Measurements from ENCODE around the gene SPPL2A. TPM values are rescaled to one million over a fixed set of nuclear protein-coding genes. Genes with fewer than 3 reads are reported as not detected.
"Not testable (repeated sequence)": the region's sequence is repeated elsewhere in the genome, so short reads cannot be mapped to it uniquely, and the experiment has no call there.

SPPL2A gene, protein sequence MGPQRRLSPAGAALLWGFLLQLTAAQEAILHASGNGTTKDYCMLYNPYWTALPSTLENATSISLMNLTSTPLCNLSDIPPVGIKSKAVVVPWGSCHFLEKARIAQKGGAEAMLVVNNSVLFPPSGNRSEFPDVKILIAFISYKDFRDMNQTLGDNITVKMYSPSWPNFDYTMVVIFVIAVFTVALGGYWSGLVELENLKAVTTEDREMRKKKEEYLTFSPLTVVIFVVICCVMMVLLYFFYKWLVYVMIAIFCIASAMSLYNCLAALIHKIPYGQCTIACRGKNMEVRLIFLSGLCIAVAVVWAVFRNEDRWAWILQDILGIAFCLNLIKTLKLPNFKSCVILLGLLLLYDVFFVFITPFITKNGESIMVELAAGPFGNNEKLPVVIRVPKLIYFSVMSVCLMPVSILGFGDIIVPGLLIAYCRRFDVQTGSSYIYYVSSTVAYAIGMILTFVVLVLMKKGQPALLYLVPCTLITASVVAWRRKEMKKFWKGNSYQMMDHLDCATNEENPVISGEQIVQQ
- 100 to 1,000 TPM; 108 to 132 (median 108) TPM for polyA plus RNA-seq (ENCODE audit: insufficient read length in 3 of 3)

DNA sequence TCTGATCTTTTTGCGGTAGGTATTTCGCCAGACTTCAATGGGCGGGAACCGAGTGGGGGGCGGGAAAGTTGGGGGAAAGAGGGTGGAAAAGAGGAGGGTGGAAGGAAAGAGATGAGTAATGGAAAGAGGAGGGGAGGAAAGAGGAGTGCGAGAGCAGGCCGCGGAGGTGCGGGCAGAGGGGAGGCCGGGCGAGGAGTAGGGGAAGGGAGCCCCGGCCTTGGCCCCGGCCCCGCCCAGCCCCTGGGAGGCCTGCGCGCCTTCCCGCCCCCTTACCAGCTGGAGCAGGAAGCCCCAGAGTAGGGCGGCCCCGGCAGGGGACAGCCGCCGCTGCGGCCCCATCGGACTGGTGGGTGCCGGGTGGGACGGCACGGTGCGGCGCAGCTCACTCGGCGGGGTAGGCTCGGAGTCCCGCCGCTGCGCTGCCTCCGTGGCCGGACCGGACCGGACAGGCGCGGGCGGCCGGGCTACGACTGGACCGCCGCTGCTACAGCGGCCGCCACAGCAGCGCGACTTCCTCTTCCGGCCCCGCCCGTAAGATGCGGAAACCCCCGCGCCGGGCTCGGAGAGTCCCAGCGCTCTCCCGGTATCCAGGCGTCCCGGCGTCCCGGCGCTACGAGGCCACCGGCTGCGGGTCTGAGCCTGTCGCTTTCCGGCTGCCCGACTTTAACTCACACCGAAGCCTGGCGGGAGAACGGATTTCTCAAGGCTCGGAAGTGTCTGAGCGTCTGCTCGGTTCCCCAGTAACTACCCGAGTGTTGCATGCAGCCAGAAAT is at the start of gene SPPL2A:
Gene SPPL2A (minus strand): TSS at position 512 of the 773 bp plus-strand sequence. CDS start 173 bp downstream, at position 339.
- peak; percentile 25 to 56 (median 47) for DNase-seq (ENCODE audit: low read depth in 3 of 3, low spot score in 2 of 3)

GRCh38 chr15:50814634-50815033 is 49.1 kb upstream of the SPPL2A start:
- DNase-seq (ENCODE audit: low read depth in 3 of 3, low spot score in 2 of 3): no peak

GRCh38 chr15:50813865-50814264 is 48.4 kb upstream of the SPPL2A start:
- DNase-seq (ENCODE audit: low read depth in 3 of 3, low spot score in 2 of 3): no peak

GRCh38 chr15:50813089-50813488 is 47.6 kb upstream of the SPPL2A start:
- no peak for DNase-seq (ENCODE audit: low read depth in 3 of 3, low spot score in 2 of 3)

DNA sequence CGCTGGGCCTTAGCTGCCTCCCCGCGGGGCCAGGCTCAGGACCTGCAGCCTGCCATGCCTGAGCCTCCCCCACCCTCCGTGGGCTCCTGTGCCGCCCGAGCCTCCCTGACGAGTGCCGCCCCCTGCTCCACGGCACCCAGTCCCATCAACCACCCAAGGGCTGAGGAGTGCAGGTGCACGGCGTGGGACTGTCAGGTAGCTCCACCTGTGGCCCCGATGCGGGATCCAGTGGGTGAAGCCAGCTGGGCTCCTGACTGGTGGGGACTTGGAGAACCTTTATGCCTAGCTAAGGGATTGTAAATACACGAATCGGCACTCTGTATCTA is 46.6 kb upstream of the SPPL2A start:
- not testable (repeated sequence) for DNase-seq (ENCODE audit: low read depth in 3 of 3, low spot score in 2 of 3)

GRCh38 chr15:50811461-50812180 is 46.1 kb upstream of the SPPL2A start:
- DNase-seq (ENCODE audit: low read depth in 3 of 3, low spot score in 2 of 3): not testable (repeated sequence)

DNA sequence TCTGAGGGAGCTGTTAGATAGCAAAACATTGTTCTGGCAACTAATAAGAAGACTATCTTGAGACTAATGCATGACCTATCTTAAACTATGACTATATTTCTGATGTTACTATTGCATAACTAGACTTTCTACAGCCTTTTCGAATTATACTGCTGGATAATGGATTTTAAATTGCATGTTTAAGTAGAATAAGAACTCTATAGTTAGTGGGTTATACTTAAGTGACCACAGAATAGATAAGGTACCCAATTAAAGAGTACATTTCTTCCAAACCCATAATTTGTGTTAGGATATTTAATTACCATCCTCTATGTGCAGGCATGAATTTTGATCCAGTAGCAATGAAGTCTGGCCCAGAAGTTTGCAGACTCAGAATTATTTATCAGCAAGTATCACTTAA is 44.6 kb upstream of the SPPL2A start:
- no peak for DNase-seq (ENCODE audit: low read depth in 3 of 3, low spot score in 2 of 3)

GRCh38 chr15:50808728-50809127 is 43.2 kb upstream of the SPPL2A start:
- no peak for DNase-seq (ENCODE audit: low read depth in 3 of 3, low spot score in 2 of 3)

DNA sequence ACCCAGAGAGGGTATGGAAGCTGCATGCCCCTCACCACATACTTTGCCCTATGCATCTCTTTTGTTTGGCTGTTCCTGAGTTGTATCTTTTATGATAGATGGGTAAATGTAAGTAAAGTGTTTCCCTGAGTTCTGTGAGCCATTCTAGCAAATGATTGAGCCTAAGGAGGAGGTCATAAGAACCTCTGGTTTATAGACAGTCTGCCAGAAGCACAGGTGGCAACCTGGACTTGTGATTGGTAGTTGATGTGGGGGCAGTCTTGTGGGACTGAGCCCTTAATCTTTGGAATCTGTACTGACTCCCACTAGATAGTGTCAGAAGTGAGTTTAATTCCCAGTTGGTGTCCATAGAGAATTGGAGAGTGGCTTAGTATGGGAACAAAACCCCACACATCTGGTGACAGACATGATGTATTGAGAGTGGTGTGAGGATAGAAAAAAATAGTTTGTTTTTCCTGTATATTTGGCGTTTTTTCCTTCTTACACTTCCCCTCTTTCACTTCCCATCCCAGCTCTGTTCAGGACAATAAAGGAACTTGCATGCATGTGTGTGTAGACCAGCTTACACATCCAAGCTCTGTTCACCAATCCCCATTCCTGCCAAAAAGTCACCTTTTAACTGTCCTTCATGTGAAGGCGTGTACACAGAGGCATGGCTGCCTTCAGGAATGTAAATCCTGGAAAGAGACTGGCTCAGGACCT is 38.1 kb upstream of the SPPL2A start:
- no peak for DNase-seq (ENCODE audit: low read depth in 3 of 3, low spot score in 2 of 3)

- DNase-seq (ENCODE audit: low read depth in 3 of 3, low spot score in 2 of 3): no peak
Measured at GRCh38 chr15:50800715-50801114, 35.2 kb upstream of the SPPL2A start.

GRCh38 chr15:50798684-50799083 is 33.2 kb upstream of the SPPL2A start:
- no peak for DNase-seq (ENCODE audit: low read depth in 3 of 3, low spot score in 2 of 3)

GRCh38 chr15:50797926-50798325 is 32.4 kb upstream of the SPPL2A start:
- peak in 2 of 3 donors; percentile 21 to 32 for DNase-seq (ENCODE audit: low read depth in 3 of 3, low spot score in 2 of 3)

GRCh38 chr15:50791486-50791885 is 26.0 kb upstream of the SPPL2A start:
- DNase-seq (ENCODE audit: low read depth in 3 of 3, low spot score in 2 of 3): no peak

GRCh38 chr15:50790778-50791453 is 25.4 kb upstream of the SPPL2A start:
- no peak for DNase-seq (ENCODE audit: low read depth in 3 of 3, low spot score in 2 of 3)

GRCh38 chr15:50786871-50787270 is 21.4 kb upstream of the SPPL2A start:
- DNase-seq (ENCODE audit: low read depth in 3 of 3, low spot score in 2 of 3): no peak

DNA sequence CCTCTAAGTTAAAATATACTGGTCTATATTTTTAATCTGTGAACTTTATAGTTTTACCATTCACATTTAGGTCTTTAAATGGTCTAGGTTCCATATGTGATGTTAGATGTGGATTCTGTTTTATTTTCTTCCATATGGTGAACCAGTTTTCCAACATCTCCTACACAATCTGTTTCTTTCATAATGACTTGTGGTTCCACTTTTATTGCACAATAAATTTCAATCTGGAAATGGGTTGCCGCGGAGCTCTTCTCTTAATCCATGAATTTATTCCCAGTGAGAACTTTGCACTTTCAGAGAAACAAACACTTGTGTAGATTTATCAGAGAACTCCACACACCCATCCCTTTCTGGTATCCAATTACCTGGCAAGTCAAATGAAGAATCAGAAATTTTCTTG is 20.9 kb upstream of the SPPL2A start:
- no peak for DNase-seq (ENCODE audit: low read depth in 3 of 3, low spot score in 2 of 3)

GRCh38 chr15:50783895-50784294 is 18.4 kb upstream of the SPPL2A start:
- DNase-seq (ENCODE audit: low read depth in 3 of 3, low spot score in 2 of 3): no peak

DNA sequence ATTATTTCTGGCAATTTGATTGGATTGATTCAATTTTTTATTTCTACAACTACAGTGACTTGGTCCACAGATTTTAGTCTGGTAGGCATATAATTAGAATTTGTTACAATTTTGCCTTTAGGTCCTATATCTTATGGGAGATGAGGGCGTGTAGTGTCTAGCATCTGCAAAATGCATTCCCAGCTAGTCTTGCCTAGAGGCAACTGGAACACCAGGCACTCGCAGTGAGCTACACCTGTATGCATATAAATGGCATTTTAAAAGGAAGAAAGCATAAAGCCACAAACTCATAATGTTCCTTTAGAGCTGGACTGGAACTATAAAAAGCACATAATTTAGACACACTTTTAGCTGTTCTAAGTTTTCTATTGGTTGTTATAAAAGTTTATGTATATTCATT is 17.9 kb upstream of the SPPL2A start:
- DNase-seq (ENCODE audit: low read depth in 3 of 3, low spot score in 2 of 3): no peak

- DNase-seq (ENCODE audit: low read depth in 3 of 3, low spot score in 2 of 3): no peak
Measured at GRCh38 chr15:50778086-50778485, 12.6 kb upstream of the SPPL2A start.

DNA sequence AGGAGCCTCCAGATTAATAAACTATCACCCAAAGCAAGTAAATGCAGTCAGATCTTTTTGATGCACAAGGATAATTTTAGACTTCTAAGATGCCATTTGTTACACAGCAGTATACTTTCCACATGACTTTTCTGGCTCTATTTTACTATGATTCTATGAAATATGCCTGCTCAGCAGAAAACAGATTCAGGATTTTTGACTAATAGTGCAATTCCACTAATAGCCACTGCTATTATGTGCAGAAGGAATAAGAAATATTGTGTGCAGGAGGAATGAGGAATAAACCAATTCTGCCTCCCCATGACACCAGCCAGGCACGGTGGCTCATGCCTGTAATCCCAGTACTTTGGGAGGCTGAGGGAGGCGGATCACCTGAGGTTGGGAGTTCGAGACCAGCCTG is 11.5 kb upstream of the SPPL2A start:
- DNase-seq (ENCODE audit: low read depth in 3 of 3, low spot score in 2 of 3): no peak
